ENCODE results near the gene ADAMTSL2.

GRCh38 chr9:133570691-133571080 is 36.2 kb downstream of the ADAMTSL2 start:
- no peak for TF ChIP-seq POLR2A (IDR thresholded peaks at IDR 0.05)
- TF ChIP-seq CTCF (IDR thresholded peaks at IDR 0.05): no peak

All from vagina (tissue), 2 donors.